NCI-H1436 (cell line): ENCODE measurements around the gene HOXC10.

Experiments
- DNase-seq: peaks from one replicate; lab custom pipeline; 2025; lab: John Stamatoyannopoulos, UW

HOXC10 gene

GRCh38 chr12:53965281-53966084 is 19.5 kb upstream of the HOXC10 start:
- DNase-seq = no peak

GRCh38 chr12:53966085-53966384 is 18.9 kb upstream of the HOXC10 start:
- no peak for DNase-seq

GRCh38 chr12:53966385-53967133 is 18.4 kb upstream of the HOXC10 start:
- DNase-seq = no peak

- no peak for DNase-seq
These were observed 17.5 kb upstream of the HOXC10 start for GRCh38 chr12:53967421-53967925.

DNA sequence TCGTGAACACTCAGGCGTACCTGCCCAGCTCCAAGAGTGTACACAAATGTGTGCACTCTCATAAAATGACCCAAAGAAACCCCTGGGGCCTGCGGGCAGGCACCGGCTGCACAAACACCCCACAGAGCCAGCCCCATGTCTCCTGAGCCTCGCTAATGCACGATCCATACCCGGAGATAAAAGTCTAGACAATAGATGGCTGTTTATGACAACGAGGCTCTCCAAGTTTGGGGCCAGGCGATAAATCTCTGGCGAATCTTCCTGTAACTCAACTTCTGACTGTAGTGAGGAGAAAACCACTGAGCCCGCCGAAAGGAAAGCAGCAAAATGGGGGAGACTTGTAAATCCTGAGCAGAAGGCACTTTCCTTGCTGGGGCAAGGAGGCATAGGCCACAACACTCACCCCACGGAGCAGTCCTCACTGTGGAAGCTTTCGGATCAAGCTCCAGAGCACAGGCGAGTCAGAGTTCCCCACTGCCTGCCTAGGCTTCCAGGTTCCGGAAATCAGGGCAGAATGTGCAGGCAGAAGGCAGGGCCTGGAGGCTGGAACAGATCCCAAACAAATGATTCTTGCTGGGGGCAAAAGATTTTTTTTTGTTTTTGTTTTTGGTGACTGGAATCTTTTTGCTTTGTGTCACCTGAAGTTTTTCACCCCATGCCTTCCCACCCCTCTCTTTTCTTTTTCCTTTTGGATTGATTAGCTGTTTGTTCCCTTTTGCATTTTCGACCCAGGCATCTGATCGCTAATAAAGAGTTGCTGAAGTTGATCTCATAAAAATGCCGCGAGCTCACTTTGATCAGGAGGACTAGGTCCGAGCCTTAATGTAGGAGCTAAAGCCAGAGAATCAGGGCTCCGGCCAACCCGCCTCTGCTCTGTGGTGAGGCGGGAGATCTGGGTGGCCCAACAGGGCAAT is 16.5 kb upstream of the HOXC10 start:
- DNase-seq = no peak

GRCh38 chr12:53969588-53970259 is 15.2 kb upstream of the HOXC10 start:
- DNase-seq = no peak

GRCh38 chr12:53970451-53970850 is 14.5 kb upstream of the HOXC10 start:
- no peak for DNase-seq

- no peak for DNase-seq
These were observed 13.8 kb upstream of the HOXC10 start for GRCh38 chr12:53971129-53971528.

DNA sequence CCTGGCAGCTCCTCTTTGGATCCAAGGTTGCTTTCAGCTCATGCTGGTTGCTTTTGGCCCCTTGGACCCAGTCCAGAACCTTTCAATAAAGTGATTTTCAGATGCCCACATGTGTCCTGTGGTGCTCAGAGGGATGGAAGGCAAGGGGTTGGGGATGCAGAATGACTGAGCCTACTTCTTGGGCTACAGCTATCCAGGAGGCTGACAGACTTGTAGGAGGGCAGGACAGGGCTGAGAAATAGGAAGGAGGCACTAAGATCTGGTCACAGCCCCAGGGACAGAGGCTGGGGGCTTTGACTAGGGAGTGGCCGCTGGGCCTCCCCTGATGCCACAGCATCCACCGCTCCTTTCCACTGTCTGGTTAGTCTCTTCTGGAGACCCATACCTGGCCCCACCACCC is 13.3 kb upstream of the HOXC10 start:
- DNase-seq = no peak

- no peak for DNase-seq
These were observed 12.7 kb upstream of the HOXC10 start for GRCh38 chr12:53972152-53972702.

GRCh38 chr12:53972722-53973235 is 12.2 kb upstream of the HOXC10 start, which contains the start of gene HOXC11:
Gene HOXC11 (plus strand): TSS chr12:53973126. CDS start chr12:53973242, 116 bp downstream.
- DNase-seq = no peak

DNA sequence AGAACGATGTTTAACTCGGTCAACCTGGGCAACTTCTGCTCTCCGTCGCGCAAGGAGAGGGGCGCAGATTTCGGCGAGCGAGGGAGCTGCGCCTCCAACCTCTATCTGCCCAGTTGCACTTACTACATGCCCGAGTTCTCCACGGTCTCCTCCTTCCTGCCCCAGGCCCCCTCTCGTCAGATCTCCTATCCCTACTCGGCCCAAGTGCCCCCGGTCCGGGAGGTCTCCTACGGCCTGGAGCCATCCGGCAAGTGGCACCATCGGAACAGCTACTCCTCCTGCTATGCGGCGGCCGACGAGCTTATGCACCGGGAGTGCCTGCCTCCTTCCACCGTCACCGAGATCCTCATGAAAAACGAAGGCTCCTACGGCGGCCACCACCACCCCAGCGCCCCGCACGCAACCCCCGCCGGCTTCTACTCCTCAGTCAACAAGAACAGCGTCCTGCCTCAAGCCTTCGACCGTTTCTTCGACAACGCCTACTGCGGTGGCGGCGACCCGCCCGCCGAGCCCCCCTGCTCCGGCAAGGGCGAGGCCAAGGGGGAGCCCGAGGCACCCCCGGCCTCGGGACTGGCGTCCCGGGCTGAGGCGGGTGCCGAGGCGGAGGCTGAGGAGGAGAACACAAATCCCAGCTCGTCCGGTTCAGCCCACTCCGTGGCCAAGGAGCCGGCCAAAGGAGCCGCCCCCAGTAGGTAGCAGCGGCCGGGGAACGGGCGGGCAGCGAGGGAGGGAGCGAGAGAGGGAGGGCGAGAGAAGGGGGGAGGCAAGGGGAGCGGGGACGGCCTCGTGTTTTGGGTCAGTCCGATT is 11.5 kb upstream of the HOXC10 start:
- DNase-seq = no peak

DNA sequence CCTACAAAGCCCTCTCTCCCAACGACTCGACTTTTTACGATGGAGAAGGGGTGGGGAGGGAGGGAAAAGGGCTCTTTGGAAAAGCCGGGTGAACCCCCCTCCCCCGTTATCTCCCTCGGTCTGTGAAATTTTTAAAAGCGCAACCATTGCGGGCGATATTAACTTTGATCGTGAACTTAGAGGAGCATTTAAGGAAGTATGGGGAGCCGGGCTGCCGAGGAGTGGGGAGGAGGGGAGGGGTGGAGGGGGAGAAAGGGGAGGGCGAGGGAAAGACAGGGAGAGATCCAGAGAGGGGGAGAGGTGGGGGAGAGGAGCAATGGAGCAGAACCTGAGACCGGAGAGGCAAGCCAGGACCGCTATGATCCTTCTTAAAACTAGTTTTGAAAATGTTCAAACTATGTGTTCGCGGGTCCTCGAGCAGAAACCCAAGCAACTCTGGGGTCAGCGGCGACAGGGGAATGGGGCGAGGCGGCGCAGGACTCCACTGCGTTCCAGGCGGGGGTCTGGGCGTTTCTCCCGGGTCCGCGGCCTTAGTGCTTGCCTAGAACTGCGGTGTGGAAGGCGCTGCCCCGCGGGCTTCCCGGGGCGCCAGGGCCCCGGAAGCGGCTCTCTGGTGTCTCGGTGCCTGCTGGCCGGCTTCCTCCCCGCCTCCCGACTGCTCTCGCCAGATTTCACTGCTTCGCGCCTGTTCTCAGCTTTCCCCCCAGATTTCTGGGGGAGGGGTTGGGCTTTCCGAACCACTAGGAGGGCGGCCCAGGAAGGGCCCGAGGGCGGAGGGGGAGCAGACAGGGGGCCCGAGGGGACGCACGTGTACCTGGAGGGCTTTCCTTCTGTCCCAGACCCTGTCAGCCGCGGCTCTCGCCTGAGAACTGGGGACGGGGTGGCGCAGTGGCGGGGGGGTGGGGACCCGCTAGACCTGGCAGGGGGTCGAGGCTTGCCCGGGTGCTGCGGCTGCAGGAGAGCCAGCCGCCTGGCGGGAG is 10.6 kb upstream of the HOXC10 start, which contains the start of gene HOTAIR:
HOTAIR (minus strand) TSS at position 871 of the 980 bp plus-strand sequence.
- no peak for DNase-seq

DNA sequence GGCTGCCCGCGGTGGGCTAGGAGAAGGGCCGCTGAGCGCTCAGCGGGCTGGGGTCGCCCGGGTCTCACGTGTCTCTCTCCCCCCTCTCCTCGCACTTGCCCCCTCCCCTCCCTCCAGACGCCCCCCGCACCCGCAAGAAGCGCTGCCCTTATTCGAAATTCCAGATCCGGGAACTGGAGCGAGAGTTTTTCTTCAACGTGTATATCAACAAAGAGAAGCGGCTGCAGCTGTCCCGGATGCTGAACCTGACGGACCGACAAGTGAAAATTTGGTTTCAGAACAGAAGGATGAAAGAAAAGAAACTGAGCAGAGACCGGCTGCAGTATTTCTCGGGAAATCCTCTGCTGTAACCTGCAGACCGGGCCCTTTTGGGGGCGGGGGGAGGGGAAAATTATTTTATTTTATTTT is 9.9 kb upstream of the HOXC10 start:
- DNase-seq = no peak

DNA sequence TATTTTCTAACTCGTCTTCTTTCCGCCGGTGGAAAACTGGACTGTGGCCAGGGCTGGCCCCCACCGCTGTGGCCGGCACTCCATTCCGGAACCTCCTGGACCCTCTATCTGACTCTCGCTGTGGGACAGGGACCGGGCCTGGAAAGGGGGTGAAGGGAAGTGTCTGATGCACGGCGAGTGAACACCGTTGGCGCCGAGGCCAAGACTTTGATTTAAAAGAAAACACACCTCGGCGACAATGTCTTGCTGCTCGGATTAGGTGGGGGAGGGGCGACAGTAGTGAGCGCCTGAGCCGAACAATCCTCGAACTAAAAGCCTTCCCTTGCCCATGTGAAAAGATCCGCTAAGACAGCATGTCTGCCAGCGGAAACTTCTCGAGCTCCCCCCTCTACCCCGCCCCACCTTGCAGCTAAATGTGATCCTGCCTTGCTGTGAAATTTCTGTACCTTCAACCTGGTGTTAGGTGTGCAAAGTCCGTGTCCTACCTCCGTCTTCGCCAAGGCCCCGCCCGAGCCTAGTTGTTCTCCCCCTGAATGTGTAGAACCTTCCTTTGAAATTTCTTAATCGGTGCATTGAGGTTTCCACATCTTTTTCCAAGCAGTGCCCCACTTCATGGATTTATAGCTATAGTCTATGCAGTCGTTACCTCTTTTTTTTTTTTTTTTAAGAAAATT is 9.3 kb upstream of the HOXC10 start:
- DNase-seq = no peak

GRCh38 chr12:53976172-53976822 is 8.6 kb upstream of the HOXC10 start:
- DNase-seq = no peak

- no peak for DNase-seq
These were observed 7.9 kb upstream of the HOXC10 start for GRCh38 chr12:53976823-53977595.
